NCI-H774 (cell line): Measurements from ENCODE around the gene NEURL2.

ENCODE experiments used
- DNase-seq: peaks from one replicate; lab custom pipeline; 2025; lab: John Stamatoyannopoulos, UW

The NEURL2 gene

GRCh38 chr20:45841407-45842129 lies 49.4 kb downstream of the NEURL2 start:
- no peak for DNase-seq

- DNase-seq: no peak
These were observed 50.3 kb downstream of the NEURL2 start for GRCh38 chr20:45840700-45841198.
